GM19324 (cell line): ENCODE measurements around the gene KDM5C.

ENCODE experiments used
- ATAC-seq: cut with Tn5 transposase; IDR thresholded peaks from one replicate; pipeline ENCODE4 v1.9.1; 2021; ENCODE audit warnings: mild to moderate bottlenecking, moderate library complexity; ENCODE audit not compliant: unreplicated experiment, low FRiP score

The KDM5C gene

GRCh38 chrX:53251307-53251706 is 26.3 kb upstream of the KDM5C start:
- ATAC-seq = no peak

- no peak for ATAC-seq
Measured at GRCh38 chrX:53250556-53250955, 25.5 kb upstream of the KDM5C start.

GRCh38 chrX:53249408-53250042 is 24.5 kb upstream of the KDM5C start:
- no peak for ATAC-seq

- ATAC-seq = no peak
Measured at GRCh38 chrX:53247928-53248327, 22.9 kb upstream of the KDM5C start.

- ATAC-seq = no peak
Measured at GRCh38 chrX:53246231-53246630, 21.2 kb upstream of the KDM5C start.

- ATAC-seq = no peak
Measured at GRCh38 chrX:53244610-53245009, 19.6 kb upstream of the KDM5C start.

- no peak for ATAC-seq
Measured at GRCh38 chrX:53242310-53242709, 17.3 kb upstream of the KDM5C start.

GRCh38 chrX:53241558-53241957 is 16.6 kb upstream of the KDM5C start:
- no peak for ATAC-seq

GRCh38 chrX:53239474-53239873 is 14.5 kb upstream of the KDM5C start:
- ATAC-seq = no peak

- ATAC-seq = no peak
Measured at GRCh38 chrX:53237056-53237455, 12.0 kb upstream of the KDM5C start.

- ATAC-seq = no peak
Measured at GRCh38 chrX:53236025-53236679, 11.1 kb upstream of the KDM5C start.

- ATAC-seq = no peak
Measured at GRCh38 chrX:53235566-53235965, 10.6 kb upstream of the KDM5C start.

- no peak for ATAC-seq
Measured at GRCh38 chrX:53234484-53234883, 9.5 kb upstream of the KDM5C start.

- ATAC-seq = no peak
Measured at GRCh38 chrX:53233536-53233935, 8.5 kb upstream of the KDM5C start.

GRCh38 chrX:53230116-53230515 is 5.1 kb upstream of the KDM5C start:
- no peak for ATAC-seq

GRCh38 chrX:53227224-53227765 is 2.3 kb upstream of the KDM5C start:
- ATAC-seq = no peak

GRCh38 chrX:53223955-53224859 is 800 bp downstream of the KDM5C start:
- ATAC-seq = peak; percentile 4

- ATAC-seq = no peak
Measured at GRCh38 chrX:53223068-53223693, 1.8 kb downstream of the KDM5C start.

- ATAC-seq = no peak
Measured at GRCh38 chrX:53211391-53211978, 13.5 kb downstream of the KDM5C start.

- ATAC-seq = no peak
Measured at GRCh38 chrX:53196678-53197077, 28.3 kb downstream of the KDM5C start.
